NCI-H1417 treated with DMSO at 0.1 percent for 48 hours (cell line): ENCODE measurements around the gene C5.
"Not testable (repeated sequence)": the region's sequence is repeated elsewhere in the genome, so short reads cannot be mapped to it uniquely, and the experiment has no call there.

Source experiments
- DNase-seq: peaks from one replicate; lab custom pipeline; 2025; lab: John Stamatoyannopoulos, UW

C5 gene

DNA sequence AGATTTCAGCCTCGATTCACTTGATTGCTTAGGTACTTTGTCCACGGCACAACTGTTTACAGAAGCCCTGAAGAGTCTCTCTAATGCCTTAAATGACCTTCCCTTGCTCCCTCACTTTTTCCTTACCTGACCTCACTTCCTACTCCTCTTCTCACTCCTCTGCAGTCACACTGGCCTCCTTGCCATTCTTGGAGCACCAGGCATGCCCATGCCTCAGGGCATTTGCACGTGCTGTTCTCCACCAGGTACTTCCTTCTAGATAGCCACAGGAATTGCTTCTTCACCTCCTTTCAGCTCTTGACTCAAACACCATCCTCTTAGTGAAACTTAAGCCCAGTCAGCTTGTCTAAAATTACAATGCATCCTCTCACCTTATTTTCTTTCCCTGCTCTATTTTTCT is 71.1 kb downstream of the C5 start:
- DNase-seq = no peak

GRCh38 chr9:120977321-120977720 is 72.8 kb downstream of the C5 start:
- no peak for DNase-seq

- DNase-seq = no peak
These were observed 75.2 kb downstream of the C5 start for GRCh38 chr9:120974921-120975320.

- no peak for DNase-seq
These were observed 75.9 kb downstream of the C5 start for GRCh38 chr9:120974181-120974580.

- no peak for DNase-seq
These were observed 78.1 kb downstream of the C5 start for GRCh38 chr9:120971938-120972337.

GRCh38 chr9:120971471-120971870 is 78.6 kb downstream of the C5 start:
- not testable (repeated sequence) for DNase-seq

DNA sequence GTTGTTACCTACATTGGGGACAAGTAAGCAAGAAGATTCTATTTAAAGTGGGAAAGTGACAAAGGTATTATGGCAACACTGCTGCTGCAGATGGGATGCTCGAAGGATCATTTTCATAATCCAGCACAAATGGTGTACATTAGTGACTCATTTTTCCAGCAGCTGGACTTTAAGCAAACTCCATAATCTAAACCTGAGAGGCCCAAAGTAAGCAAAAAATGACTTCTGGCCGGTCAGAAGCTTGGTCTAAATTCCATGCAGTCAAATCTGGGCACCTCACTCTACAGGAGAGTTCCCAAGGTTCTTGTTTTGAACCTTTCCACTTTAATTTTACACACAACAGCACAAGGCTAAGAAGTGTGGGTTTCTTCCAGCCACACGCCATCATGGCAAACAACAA is 79.8 kb downstream of the C5 start:
- DNase-seq = no peak

GRCh38 chr9:120966013-120966369 is 84.1 kb downstream of the C5 start:
- no peak for DNase-seq

GRCh38 chr9:120965344-120966012 is 84.6 kb downstream of the C5 start:
- DNase-seq = peak; percentile 93

DNA sequence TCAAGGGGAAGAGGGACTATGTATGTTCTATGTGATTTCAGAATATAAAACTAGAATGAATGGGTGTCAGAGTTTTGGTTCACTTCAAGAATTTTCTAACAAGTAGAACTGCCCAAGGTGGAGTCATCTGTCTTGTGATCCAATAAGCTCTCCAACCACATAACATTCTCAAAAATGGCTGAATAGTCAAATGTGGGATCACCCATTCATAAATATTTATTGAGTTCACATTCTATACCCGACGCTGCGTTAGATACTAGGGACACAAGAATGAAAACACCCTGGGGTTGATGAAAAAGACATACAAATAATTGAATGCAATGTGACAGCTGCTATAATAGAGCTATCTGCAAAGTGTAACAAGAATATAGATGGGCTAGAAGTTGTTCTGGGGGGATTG is 88.1 kb downstream of the C5 start:
- no peak for DNase-seq

GRCh38 chr9:120960001-120960400 is 90.1 kb downstream of the C5 start:
- DNase-seq = no peak

DNA sequence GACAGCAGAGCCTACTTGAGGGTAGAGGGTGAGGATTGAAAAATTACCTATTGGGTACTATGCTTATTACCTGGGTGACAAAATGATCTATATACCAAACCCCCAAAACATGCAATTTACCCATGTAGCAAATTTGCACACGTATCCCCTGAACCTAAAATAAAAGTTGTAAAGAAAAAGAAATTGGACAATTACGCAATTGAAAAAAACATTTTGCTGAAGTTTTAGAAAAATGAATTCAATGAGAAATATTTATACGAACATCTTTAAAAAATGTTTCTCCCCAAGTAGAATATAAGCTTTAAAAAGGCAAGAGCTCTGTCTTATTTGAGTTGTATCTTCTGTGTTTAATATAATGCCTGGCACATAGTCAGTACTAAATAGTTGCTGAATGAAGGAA is 93.2 kb downstream of the C5 start:
- no peak for DNase-seq

DNA sequence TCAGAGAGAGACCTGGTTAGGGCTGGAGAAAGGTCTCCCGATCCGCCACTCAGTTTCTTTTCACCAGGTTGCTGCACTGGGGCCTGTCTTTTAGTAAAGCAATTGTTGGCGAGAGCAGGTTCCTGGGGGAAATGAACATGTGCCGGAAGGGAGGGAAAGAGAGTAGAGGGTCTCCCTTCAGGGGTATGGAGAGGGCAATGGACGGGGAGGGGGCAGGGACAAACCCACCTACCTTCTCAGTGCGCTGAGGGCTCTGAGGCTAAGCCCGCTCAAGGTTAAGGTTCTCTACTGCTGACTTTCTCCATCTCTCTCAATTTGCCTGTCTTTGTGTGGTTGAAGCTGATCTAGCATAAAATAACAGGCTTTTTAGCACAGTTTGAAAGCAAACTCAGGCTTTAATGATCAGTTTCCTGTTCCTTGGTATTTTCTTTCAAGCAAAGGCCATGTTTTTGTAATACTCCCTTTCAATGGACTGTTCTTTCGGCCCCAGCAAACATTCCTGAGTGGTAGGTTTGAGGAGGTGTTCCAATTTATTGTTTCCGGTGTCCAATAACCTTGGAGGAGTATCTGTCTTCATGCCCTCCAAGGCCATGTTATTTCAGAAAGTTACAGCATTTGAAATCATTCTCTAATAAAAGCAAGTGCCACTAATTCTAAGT is 98.0 kb downstream of the C5 start:
- DNase-seq = no peak

DNA sequence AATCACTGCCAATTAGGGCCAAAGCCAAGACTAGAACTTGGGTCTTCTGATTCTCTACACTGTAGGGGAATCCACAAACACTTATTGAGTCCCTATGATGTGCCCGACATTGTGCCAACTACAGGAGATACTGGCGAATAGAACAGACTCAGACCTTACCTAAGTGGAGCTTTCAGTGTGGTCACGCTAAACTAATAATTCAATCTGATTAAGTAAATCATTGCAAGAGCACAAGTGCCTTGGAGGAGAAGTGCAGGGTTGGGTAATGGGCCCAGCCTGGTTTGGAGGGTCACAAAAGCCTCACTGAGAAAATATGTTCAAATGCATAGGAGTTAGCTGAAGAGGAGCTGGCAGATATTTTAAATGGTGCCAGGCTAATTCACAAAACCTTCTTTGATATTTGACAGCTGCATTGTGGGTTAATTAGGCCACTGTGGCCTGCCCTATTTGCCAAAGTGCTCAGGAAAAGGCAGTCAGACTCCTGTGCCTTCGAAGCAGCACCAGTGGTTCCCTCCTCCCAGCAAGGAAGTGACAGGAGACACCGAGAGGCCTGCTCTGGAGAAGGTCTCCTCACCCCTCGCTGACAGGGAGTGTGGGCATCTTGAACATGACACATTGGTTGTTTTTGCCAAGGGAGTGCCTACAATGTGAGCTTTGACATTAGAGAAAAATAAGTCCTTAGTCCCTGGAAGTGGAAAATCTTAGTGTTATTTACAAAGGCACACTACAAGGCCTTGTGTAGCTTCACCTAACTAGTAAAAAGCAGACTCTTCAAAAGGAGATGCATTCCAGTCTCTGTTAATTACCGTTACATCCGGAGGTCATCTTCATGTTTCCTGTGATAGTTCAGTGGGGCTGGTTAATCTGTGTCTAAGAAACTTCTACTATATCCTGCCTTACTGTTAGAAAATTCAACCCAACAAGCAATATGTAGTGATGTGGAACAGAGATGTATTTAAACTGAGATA is 99.4 kb downstream of the C5 start:
- no peak for DNase-seq

- no peak for DNase-seq
These were observed 100.8 kb downstream of the C5 start for GRCh38 chr9:120949290-120949689.

DNA sequence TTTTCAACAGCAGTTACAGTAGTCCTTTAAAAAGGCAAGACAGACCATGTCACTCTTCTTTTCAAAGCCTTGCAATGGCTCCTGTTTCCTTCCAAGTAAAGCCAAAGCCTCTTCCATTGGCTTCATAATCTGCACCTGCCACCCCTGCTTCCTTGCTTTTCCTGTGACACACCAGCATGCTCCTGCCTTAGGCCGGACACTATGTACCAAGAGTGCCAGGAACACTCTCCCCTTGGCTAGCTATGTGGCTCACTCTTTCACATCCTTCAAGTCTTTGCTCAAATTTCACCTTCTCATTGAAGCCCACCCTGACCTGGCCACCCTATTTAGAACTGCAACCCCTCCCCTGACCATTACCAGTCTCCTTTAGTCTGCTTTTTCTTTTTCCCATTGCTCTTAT is 101.3 kb downstream of the C5 start:
- no peak for DNase-seq

DNA sequence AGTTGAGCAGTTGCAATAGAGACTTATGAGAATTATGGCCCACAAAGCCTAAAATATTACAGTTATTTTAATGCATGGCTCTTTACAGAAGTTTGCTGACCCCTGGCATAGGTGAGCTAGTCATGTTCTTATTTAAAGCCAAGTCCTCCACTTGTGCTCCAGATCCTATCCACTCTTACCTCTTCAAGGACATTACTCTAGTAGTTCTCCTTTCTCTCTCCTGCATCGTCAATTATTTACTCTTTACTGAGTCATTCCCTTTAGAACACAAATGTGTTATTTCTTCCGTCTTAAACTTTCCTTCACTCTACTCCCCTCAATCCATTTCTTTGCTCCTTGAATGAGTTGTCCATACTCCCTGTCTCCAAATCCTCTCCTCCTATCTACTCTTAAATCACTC is 102.9 kb downstream of the C5 start:
- DNase-seq = no peak

DNA sequence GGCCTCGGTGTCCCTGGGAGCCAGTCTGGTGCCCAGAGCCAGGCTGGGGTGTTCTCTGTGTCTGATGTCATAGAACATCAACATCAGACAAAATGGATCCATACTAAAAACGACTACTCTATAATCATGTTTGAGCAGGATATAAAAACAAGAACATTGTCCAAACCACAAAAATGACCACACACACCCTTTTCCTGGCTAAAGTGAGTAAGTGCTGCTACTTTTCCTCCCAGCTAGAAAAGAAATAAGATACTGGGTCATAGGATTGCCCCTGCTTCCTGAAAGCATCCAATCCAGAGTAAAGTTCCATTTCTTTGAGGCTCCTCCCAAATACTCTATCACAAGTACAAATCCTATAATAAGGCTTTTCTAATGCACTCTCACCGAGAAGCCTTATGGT is 103.8 kb downstream of the C5 start:
- no peak for DNase-seq

DNA sequence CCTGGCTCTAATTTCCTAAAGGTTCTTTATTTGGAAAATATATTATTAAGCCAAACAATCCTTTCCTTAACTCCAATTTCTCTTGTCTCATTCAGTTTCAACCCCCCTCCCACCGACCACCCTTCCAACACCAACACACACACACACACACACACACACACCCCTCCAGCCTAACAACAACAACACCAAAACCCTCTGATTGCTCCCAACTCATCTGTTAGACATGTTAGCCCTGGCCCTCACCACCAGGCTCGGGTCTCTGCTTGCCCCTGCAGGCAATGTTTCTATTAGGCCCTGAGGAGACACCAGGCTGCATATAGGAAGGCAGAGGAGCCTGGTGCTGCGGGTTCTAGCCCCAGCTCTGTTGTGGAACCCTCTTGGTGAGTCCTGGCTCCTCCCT is 105.1 kb downstream of the C5 start:
- no peak for DNase-seq

DNA sequence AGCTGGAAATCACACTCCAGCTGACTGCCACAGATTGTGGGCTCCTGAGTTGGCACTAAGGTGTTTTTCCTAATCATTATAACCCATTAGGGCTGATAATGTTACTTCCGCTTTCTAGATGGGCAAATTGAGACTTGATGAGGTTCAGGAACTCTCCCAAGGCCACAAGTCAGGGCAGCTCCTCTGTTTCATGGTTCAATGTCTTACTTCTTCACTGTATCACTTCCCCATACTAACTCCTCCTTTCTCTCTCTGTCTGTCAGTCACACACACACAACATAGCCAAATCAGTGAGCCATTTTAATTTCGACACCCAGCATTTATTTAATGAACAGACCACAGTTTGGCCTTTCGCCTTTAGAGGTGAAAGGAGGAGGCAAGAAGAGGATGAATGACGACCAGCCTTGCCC is 105.6 kb downstream of the C5 start:
- DNase-seq = no peak

- DNase-seq = no peak
These were observed 107.7 kb downstream of the C5 start for GRCh38 chr9:120942186-120943001.
